MCF 10A (cell line): ENCODE measurements around the gene CHST15. TPM values are rescaled to one million over a fixed set of nuclear protein-coding genes. Genes with fewer than 3 reads are reported as not detected.

ENCODE experiments used
- BruUV-seq: library from RNA; stranded (reverse); fragments of 400-500 nt; replicated peaks from 2 replicates; lab custom pipeline; 2021; lab: Mats Ljungman, UMichigan
- CTCF ChIA-PET: fragments of 300-600 bp; sonication (Branson Sonifier 250); formaldehyde crosslinking; extraction: SDS; loops from one replicate; lab custom pipeline; 2021; ENCODE audit warnings: antibody characterized with exemption, inconsistent platforms; lab: Yijun Ruan, JAX
- POLR2A ChIA-PET: fragments of 300-600, 350-650 bp; sonication (Branson Sonifier 250); formaldehyde crosslinking; extraction: SDS; loops from one replicate; lab custom pipeline; 2020; ENCODE audit warnings: antibody characterized with exemption, inconsistent platforms; lab: Yijun Ruan, JAX
- DNase-seq: peaks from one replicate; pipeline ENCODE4 v3.0.0-alpha.2; 2018; ENCODE audit not compliant: unreplicated experiment
- H3K27ac Mint-ChIP-seq: one replicate; pipeline ENCODE4 v1.8.0; 2022; ENCODE audit warnings: mild to moderate bottlenecking, low read depth, mixed read lengths; ENCODE audit not compliant: unreplicated experiment
- H3K27me3 Mint-ChIP-seq: one replicate; pipeline ENCODE4 v1.8.0; 2022; ENCODE audit warnings: mixed read lengths; ENCODE audit not compliant: insufficient read depth, unreplicated experiment
- H3K36me3 Mint-ChIP-seq: one replicate; pipeline ENCODE4 v1.8.0; 2022; ENCODE audit warnings: mild to moderate bottlenecking, moderate library complexity, mixed read lengths; ENCODE audit not compliant: insufficient read depth, unreplicated experiment
- H3K4me1 Mint-ChIP-seq: one replicate; pipeline ENCODE4 v1.8.0; 2022; ENCODE audit warnings: mixed read lengths; ENCODE audit not compliant: insufficient read depth, unreplicated experiment
- H3K4me3 Mint-ChIP-seq: one replicate; pipeline ENCODE4 v1.8.0; 2022; ENCODE audit warnings: mild to moderate bottlenecking, moderate library complexity, mixed read lengths; ENCODE audit not compliant: unreplicated experiment
- H3K9me3 Mint-ChIP-seq: one replicate; pipeline ENCODE4 v1.8.0; 2022; ENCODE audit warnings: mixed read lengths; ENCODE audit not compliant: unreplicated experiment
- CTCF ChIP-seq: fragments of 200-600 bp; IDR thresholded peaks from one replicate; pipeline ENCODE4 v1.8.0; 2022; ENCODE audit warnings: antibody characterized with exemption, mild to moderate bottlenecking; ENCODE audit not compliant: unreplicated experiment
- intact Hi-C: fragments of 100-400 bp; cut with micrococcal nuclease; formaldehyde crosslinking; loops from 2 replicates; pipeline ENCODE4 v1.14.1; 2022
- total RNA-seq: library from RNA; stranded (reverse); gene quantifications from 2 replicates; pipeline ENCODE4 v1.2.3, GENCODE V29; 2022

CHST15 gene
- total RNA-seq, 1 experiment from 2014 or later: 32.8 TPM

- H3K4me1 Mint-ChIP-seq: peaks cover 22% of the 10 kb centered on the region
Observed at GRCh38 chr10:124045276-124045675, 48.1 kb downstream of the CHST15 start.

GRCh38 chr10:124044143-124044862 lies 49.1 kb downstream of the CHST15 start:
- DNase-seq: no peak
- ChIA-PET CTCF (interaction anchor here (1.6 kb wide), 1 partner anchor 50 kb away, joined by 4 read pairs; no protein-coding TSS in a partner anchor), POLR2A (interaction anchor here (1.8 kb wide), 2 partner anchors 38 to 46 kb away, joined by 4 to 9 read pairs; no protein-coding TSS in a partner anchor)
- BruUV-seq: no TSS peak
- Mint-ChIP-seq H3K4me1 (peaks cover 13% of the 10 kb centered on the region), H3K27me3 (no peaks in the 10 kb centered on the region), H3K27ac (no peak overlapping the region), H3K36me3 (peaks cover 51% of the 10 kb centered on the region), H3K9me3 (no peaks in the 10 kb centered on the region), H3K4me3 (peak overlapping the region; percentile 7)
- intact Hi-C loops: no loop called here
- no peak for TF ChIP-seq CTCF

More at GRCh38 chr10:124045276-124045675, 48.1 kb downstream of the CHST15 start:
- Mint-ChIP-seq H3K27me3 (no peaks in the 10 kb centered on the region), H3K4me3 (no peak overlapping the region), H3K27ac (no peak overlapping the region), H3K9me3 (no peaks in the 10 kb centered on the region), H3K36me3 (peaks cover 48% of the 10 kb centered on the region)
- no peak for TF ChIP-seq CTCF
- DNase-seq: no peak
- ChIA-PET POLR2A (no interaction called here), CTCF (interaction anchor here (0.7 to 0.8 kb wide), 2 partner anchors 20 to 343 kb away, joined by 3 to 4 read pairs; no protein-coding TSS in a partner anchor)
- intact Hi-C loops: loop anchor here (5.0 kb wide), 1 partner anchor 107 kb away; no protein-coding TSS in a partner anchor
- BruUV-seq: no TSS peak

- no peak overlapping the region for H3K27ac Mint-ChIP-seq
- peaks cover 6% of the 10 kb centered on the region for H3K4me1 Mint-ChIP-seq
- no peaks in the 10 kb centered on the region for H3K9me3 Mint-ChIP-seq
- no peak for TF ChIP-seq CTCF
- intact Hi-C loops: no loop called here
- CTCF ChIA-PET: interaction anchor here (0.5 to 1.6 kb wide), 4 partner anchors 49 to 784 kb away, joined by 3 to 4 read pairs (median 3); no protein-coding TSS in a partner anchor
- H3K36me3 Mint-ChIP-seq: peaks cover 45% of the 10 kb centered on the region
- POLR2A ChIA-PET: interaction anchor here (1.2 to 1.8 kb wide), 3 partner anchors 39 to 63 kb away, joined by 4 to 9 read pairs (median 4); no protein-coding TSS in a partner anchor
- DNase-seq: no peak
- H3K4me3 Mint-ChIP-seq: peak overlapping the region; percentile 7
- H3K27me3 Mint-ChIP-seq: no peaks in the 10 kb centered on the region
- no TSS peak for BruUV-seq
Observed at GRCh38 chr10:124043310-124044142, 49.9 kb downstream of the CHST15 start.
